GM12878 (cell line): ENCODE data around the gene MAGI1. TPM values are rescaled to one million over a fixed set of nuclear protein-coding genes. Genes with fewer than 3 reads are reported as not detected.

ENCODE experiments used
- ATAC-seq: fragments of 200-7000 bp; cut with Tn5 transposase; 3 replicates; pipeline ENCODE4 v1.9.1; 2020; ENCODE audit warnings: mild to moderate bottlenecking, moderate library complexity
- BruUV-seq: library from RNA; stranded (reverse); fragments of 400-500 nt; replicated peaks from 2 replicates; lab custom pipeline; 2021; lab: Mats Ljungman, UMichigan
- CTCF ChIA-PET: fragments of 300-600 bp; sonication (Branson Sonifier 250); formaldehyde crosslinking; extraction: SDS; loops from one replicate; lab custom pipeline; 2021; ENCODE audit warnings: inconsistent platforms; lab: Yijun Ruan, JAX
- POLR2A ChIA-PET: fragments of 350-600 bp; formaldehyde crosslinking; extraction: SDS; loops from one replicate; lab custom pipeline; 2021; ENCODE audit warnings: inconsistent platforms; lab: Charles Lee
- RAD21 ChIA-PET: fragments of 300-600 bp; sonication (Branson Sonifier 250); formaldehyde crosslinking; loops from one replicate; lab custom pipeline; 2023; ENCODE audit warnings: antibody characterized with exemption; ENCODE audit not compliant: unreplicated experiment; lab: Charles Lee
- SMC1A ChIA-PET: fragments of 300-600 bp; sonication (Branson Sonifier 250); formaldehyde crosslinking; loops from one replicate; lab custom pipeline; 2023; ENCODE audit not compliant: unreplicated experiment, uncharacterized antibody; lab: Charles Lee
- DNase-seq: peaks from one replicate; pipeline ENCODE4 v3.0.0-alpha.2; 2011; ENCODE audit warnings: low read depth, low spot score
- FAIRE-seq: peaks from 3 replicates; lab custom pipeline; 2011; peaks lifted over from hg19 to GRCh38; lab: Jason Lieb, UNC
- H2AFZ ChIP-seq: 2 replicates; pipeline ENCODE4 v1.6.0; 2011; ENCODE audit warnings: low read depth, low read length, control low read depth; ENCODE audit not compliant: control insufficient read depth
- H3K27ac ChIP-seq: 2 replicates; pipeline ENCODE4 v1.5.1; 2011; ENCODE audit warnings: control low read depth; ENCODE audit not compliant: control insufficient read depth, insufficient read depth
- H3K27me3 ChIP-seq, 2 experiments: replicated peaks in 1 of 2; 2 replicates each; pipeline versions ENCODE4 v1.6.0 to v1.6.1; 2011; ENCODE audit warnings: low read length in 1 of 2; ENCODE audit not compliant: control insufficient read depth in 2 of 2, insufficient read depth in 2 of 2
- H3K36me3 ChIP-seq, 2 experiments: 2 replicates each; pipeline ENCODE4 v1.5.1; 2011; ENCODE audit warnings: low read length in 1 of 2; ENCODE audit not compliant: control insufficient read depth in 2 of 2, insufficient read depth in 2 of 2
- H3K4me1 ChIP-seq: 2 replicates; pipeline ENCODE4 v1.6.1; 2011; ENCODE audit warnings: mild to moderate bottlenecking, low read length, moderate library complexity, mixed read lengths; ENCODE audit not compliant: control insufficient read depth, insufficient read depth
- H3K4me2 ChIP-seq: 2 replicates; pipeline ENCODE4 v1.6.0; 2011; ENCODE audit warnings: control low read depth; ENCODE audit not compliant: control insufficient read depth, insufficient read depth
- H3K4me3 ChIP-seq: fragments of 200-600 bp; sonication (generic); 2 replicates; pipeline ENCODE4 v1.5.1; 2016
- H3K79me2 ChIP-seq: 2 replicates; pipeline ENCODE4 v1.6.0; 2011; ENCODE audit warnings: low read length; ENCODE audit not compliant: control insufficient read depth, insufficient read depth
- H3K9ac ChIP-seq: 2 replicates; pipeline ENCODE4 v1.8.0; 2011; ENCODE audit warnings: low read length, control low read depth, mixed read lengths; ENCODE audit not compliant: control insufficient read depth, insufficient read depth
- H3K9me3 ChIP-seq: replicated peaks from 3 replicates; pipeline ENCODE4 v1.5.1; 2011; ENCODE audit warnings: mild to moderate bottlenecking, low read length; ENCODE audit not compliant: control insufficient read depth, insufficient read depth
- H4K20me1 ChIP-seq: 2 replicates; pipeline ENCODE4 v1.6.0; 2011; ENCODE audit not compliant: control insufficient read depth, insufficient read depth
- BCL11A ChIP-seq: IDR thresholded peaks from 2 replicates; pipeline ENCODE4 v1.6.1; 2011; ENCODE audit warnings: low read depth, low read length
- BCL3 ChIP-seq: IDR thresholded peaks from 2 replicates; pipeline ENCODE4 v1.6.1; 2011; ENCODE audit warnings: borderline replicate concordance, low read depth, mild to moderate bottlenecking, moderate library complexity, low read length; ENCODE audit not compliant: insufficient read depth, poor library complexity, severe bottlenecking
- CBX3 ChIP-seq: fragments of 200-600 bp; sonication (generic); IDR thresholded peaks from 2 replicates; pipeline ENCODE4 v1.6.1; 2016; ENCODE audit warnings: low read depth, borderline replicate concordance
- CEBPB ChIP-seq, 2 experiments: fragments of 150-350 bp in 1 of 2; IDR thresholded peaks; 2 replicates each; pipeline ENCODE4 v1.6.1; 2012 to 2014; ENCODE audit warnings: low read depth in 2 of 2, low read length in 2 of 2, borderline replicate concordance in 1 of 2, inconsistent platforms in 1 of 2
- CREB1 ChIP-seq: IDR thresholded peaks from 2 replicates; pipeline ENCODE4 v1.6.1; 2012; ENCODE audit warnings: low read depth, mild to moderate bottlenecking, inconsistent platforms
- CREM ChIP-seq: IDR thresholded peaks from 2 replicates; pipeline ENCODE4 v1.6.1; 2014; ENCODE audit warnings: antibody characterized with exemption, low read depth
- ESRRA ChIP-seq: IDR thresholded peaks from 2 replicates; pipeline ENCODE4 v1.6.1; 2012; ENCODE audit warnings: mild to moderate bottlenecking, low read length, improper control_type of control experiment
- ETV6 ChIP-seq, 2 experiments: fragments of 450-650 bp in 1 of 2; IDR thresholded peaks in 1 of 2; conservative IDR thresholded peaks in 1 of 2; 2 replicates each; pipeline ENCODE4 v1.6.1; 2014; ENCODE audit warnings: antibody characterized with exemption in 1 of 2, borderline replicate concordance in 1 of 2, low read depth in 1 of 2, mild to moderate bottlenecking in 1 of 2, moderate library complexity in 1 of 2
- FOXK2 ChIP-seq: fragments of 450-650 bp; IDR thresholded peaks from 2 replicates; pipeline ENCODE4 v1.6.1; 2017; ENCODE audit warnings: mild to moderate bottlenecking, moderate library complexity
- HDGF ChIP-seq: fragments of 450-650 bp; IDR thresholded peaks from 2 replicates; pipeline ENCODE4 v1.6.1; 2016; ENCODE audit warnings: antibody characterized with exemption
- MEF2A ChIP-seq: IDR thresholded peaks from 2 replicates; pipeline ENCODE4 v1.6.1; 2011; ENCODE audit warnings: low read depth, mild to moderate bottlenecking, low read length, moderate library complexity; ENCODE audit not compliant: insufficient read depth
- MTA3 ChIP-seq: IDR thresholded peaks from 2 replicates; pipeline ENCODE4 v1.6.1; 2012; ENCODE audit warnings: low read length, inconsistent platforms, borderline replicate concordance
- NFYA ChIP-seq: IDR thresholded peaks from 2 replicates; pipeline ENCODE4 v1.6.1; 2011; ENCODE audit warnings: low read depth, mild to moderate bottlenecking, low read length, improper control_type of control experiment, borderline replicate concordance
- NKRF ChIP-seq: fragments of 450-650 bp; conservative IDR thresholded peaks from 2 replicates; pipeline ENCODE4 v1.6.1; 2017; ENCODE audit warnings: mild to moderate bottlenecking, moderate library complexity
- RAD51 ChIP-seq: fragments of 450-650 bp; IDR thresholded peaks from 2 replicates; pipeline ENCODE4 v1.6.1; 2016; ENCODE audit warnings: moderate library complexity, mild to moderate bottlenecking, inconsistent platforms
- SMC3 ChIP-seq: IDR thresholded peaks from 2 replicates; pipeline ENCODE4 v1.6.1; 2011; ENCODE audit warnings: low read length, improper control_type of control experiment, borderline replicate concordance
- SREBF2 ChIP-seq: IDR thresholded peaks from 2 replicates; pipeline ENCODE4 v1.6.1; 2012; ENCODE audit warnings: mild to moderate bottlenecking, low read length
- STAT3 ChIP-seq: IDR thresholded peaks from 2 replicates; pipeline ENCODE4 v1.6.1; 2011; ENCODE audit warnings: low read depth, low read length, improper control_type of control experiment
- WGBS: methylation state at CpG from one replicate; pipeline ENCODE4 v1.1.6; 2016; ENCODE audit warnings: low lambda C conversion rate; ENCODE audit not compliant: insufficient replicate concordance, insufficient coverage; ENCODE audit errors: missing lambda C conversion rate; 5-methylcytosine and 5-hydroxymethylcytosine counted together
- in situ Hi-C: fragments of 300-500 bp; cut with MboI; formaldehyde crosslinking; loops from 9 replicates; pipeline ENCODE4 v1.14.3; 2018; ENCODE audit warnings: mixed read lengths
- intact Hi-C: fragments of 100-400 bp; cut with micrococcal nuclease; formaldehyde crosslinking; loops from one replicate; pipeline ENCODE4 v1.14.2; 2022; ENCODE audit not compliant: unreplicated experiment
- polyA plus RNA-seq, 11 experiments: library from polyadenylated mRNA; depleted of rRNA in 4 of 11; unstranded in 6 of 11; stranded (reverse) in 5 of 11; fragments of >200 nt; fragmentation: Nextera tagmentation in 4 of 11; fragmentation: Illumina TruSeq in 1 of 11; extraction: Ambion mirVana in 4 of 11; extraction: Trizol in 1 of 11; gene quantifications; 1 replicate in 1 of 11; 2 replicates in 10 of 11; pipeline versions ENCODE4 v1.2.1 to v1.2.3, GENCODE V29; 2011 to 2016; ENCODE audit warnings: inconsistent platforms in 2 of 11, missing spikeins in 2 of 11, low read depth in 1 of 11
- total RNA-seq, 4 experiments: library from RNA; depleted of rRNA in 3 of 4; stranded (reverse); fragments of >200 nt in 3 of 4; fragmentation: Illumina TruSeq in 1 of 4; extraction: Trizol in 1 of 4; gene quantifications; 2 replicates each; pipeline versions ENCODE4 v1.2.1 to v1.2.3, GENCODE V29; 2013 to 2021

Gene MAGI1
- total and polyA plus RNA-seq, 10 of the 15 experiments (the other 5 are each of a cell fraction or from before 2014, with no cell fraction given): 0.02 to 3.3 (median 0.29) TPM; not detected in 1

- BruUV-seq: no TSS peak
- 0% methylated on average over 2 of the region's 2 CpGs for WGBS
- no peaks in the 10 kb centered on the region for H3K4me1 ChIP-seq
- no peaks in the 10 kb centered on the region for H3K36me3 ChIP-seq
- no peaks in the 10 kb centered on the region for H3K27me3 ChIP-seq
- ATAC-seq (no peak), DNase-seq (no peak), FAIRE-seq (no peak)
- ChIA-PET SMC1A (no interaction called here), CTCF (no interaction called here), POLR2A (no interaction called here), RAD21 (no interaction called here)
- H3K4me3 ChIP-seq: no peak overlapping the region
- in situ Hi-C loops: no loop called here
- no peaks in the 10 kb centered on the region for H4K20me1 ChIP-seq
- H3K27ac ChIP-seq: no peak overlapping the region
- intact Hi-C loops: no loop called here
- no peaks in the 10 kb centered on the region for H3K9me3 ChIP-seq
- no peak overlapping the region for H2AFZ ChIP-seq
- H3K4me2 ChIP-seq: no peak overlapping the region
- TF ChIP-seq CBX3 (no peak), ESRRA (no peak), MEF2A (no peak), RAD51 (no peak), FOXK2 (no peak)
- H3K9ac ChIP-seq: no peak overlapping the region
- no peaks in the 10 kb centered on the region for H3K79me2 ChIP-seq
Observed at GRCh38 chr3:65584913-65585312, 453.8 kb downstream of the MAGI1 start.

GRCh38 chr3:65584002-65584401 is 454.7 kb downstream of the MAGI1 start:
- ChIA-PET RAD21 (no interaction called here), POLR2A (interaction anchor here (0.7 kb wide), 1 partner anchor 30 kb away, joined by 6 read pairs; no protein-coding TSS in a partner anchor)
- no peaks in the 10 kb centered on the region for H3K79me2 ChIP-seq

More at GRCh38 chr3:65584002-65584401, 454.7 kb downstream of the MAGI1 start:
- Histone ChIP-seq H3K4me2 (no peak overlapping the region), H3K27ac (no peak overlapping the region), H3K4me1 (no peaks in the 10 kb centered on the region), H3K4me3 (no peak overlapping the region), H3K36me3 (no peaks in the 10 kb centered on the region), H3K27me3 (no peaks in the 10 kb centered on the region), H2AFZ (no peak overlapping the region), H3K9me3 (no peaks in the 10 kb centered on the region), H3K9ac (no peak overlapping the region), H4K20me1 (no peaks in the 10 kb centered on the region)
- ChIA-PET CTCF (no interaction called here), SMC1A (no interaction called here)
- TF ChIP-seq CREM (no peak), CREB1 (no peak), MTA3 (no peak), NFYA (no peak), CEBPB (IDR thresholded peaks at IDR 0.05; ENCODE audit: borderline replicate concordance in 1 of 2, low read depth in 2 of 2, low read length in 2 of 2) (no peak), SREBF2 (no peak), NKRF (no peak), ETV6 (conservative IDR thresholded peaks at IDR 0.05 in 1 of 2, IDR thresholded peaks at IDR 0.05 in 1 of 2; ENCODE audit: borderline replicate concordance in 1 of 2, low read depth in 1 of 2) (no peak), BCL11A (no peak), STAT3 (no peak), BCL3 (no peak), HDGF (no peak), SMC3 (no peak)
- no TSS peak for BruUV-seq
- in situ Hi-C loops (no loop called here), intact Hi-C loops (no loop called here)
- FAIRE-seq (no peak), DNase-seq (no peak), ATAC-seq (no peak)
